Left colon (tissue), 2 donors: Measurements from ENCODE around the gene ESR2. TPM values are rescaled to one million over a fixed set of nuclear protein-coding genes. Genes with fewer than 3 reads are reported as not detected.
"Not testable (repeated sequence)": the region's sequence is repeated elsewhere in the genome, so short reads cannot be mapped to it uniquely, and the experiment has no call there.

ENCODE experiments used
- ATAC-seq: fragments of 200-7000 bp; cut with Tn5 transposase; one replicate; pipeline ENCODE4 v1.9.1; 2020; ENCODE audit warnings: mild to moderate bottlenecking, moderate library complexity
- DNase-seq, 2 donors: peaks; one replicate each; pipeline ENCODE4 v3.0.0-alpha.2; 2020
- intact Hi-C, 2 donors: fragments of 100-400 bp; cut with DNase I in 1 of 2; cut with micrococcal nuclease in 1 of 2; formaldehyde crosslinking; loops; one replicate each; pipeline versions ENCODE4 v1.11.2 to v1.14.0; 2022; cut with DNase I, micrococcal nuclease
- total RNA-seq, 2 donors: library from RNA; stranded (reverse); fragmentation: NEBNext Ultra II Directional; extraction: Animal tissue kit (Norgen Biotek cat#: 25700); gene quantifications; one replicate each; pipeline ENCODE4 v1.2.1, GENCODE V29; 2021
- donor health status: DM: no; HTN: no; CAD: no.
- donor health status: DM: yes; HTN: yes; CAD: no.

The ESR2 gene
- total RNA-seq, 2 donors from 2014 or later = 0.40 to 0.70 TPM

DNA sequence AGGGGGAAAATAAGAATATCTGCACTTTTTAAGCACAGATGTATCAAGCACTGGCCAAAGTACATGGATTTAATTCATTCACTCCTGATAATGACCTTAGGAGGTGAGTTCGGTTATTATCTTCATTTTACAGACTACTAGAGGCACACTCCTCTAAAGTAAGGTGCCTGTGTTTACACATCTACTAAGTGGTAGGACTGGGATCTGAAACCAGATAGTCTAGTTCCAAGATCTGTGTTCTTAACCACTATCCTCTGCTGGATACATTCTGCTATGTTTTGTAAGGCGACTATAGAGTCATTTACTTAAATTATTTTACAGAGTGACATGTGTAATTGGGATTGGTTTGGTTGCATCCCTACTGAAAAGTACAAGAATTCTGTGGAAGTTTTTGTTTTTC is 175.3 kb downstream of the ESR2 start:
- ATAC-seq (peak; percentile 28), DNase-seq (no peak)
- intact Hi-C loops = no loop called here

DNA sequence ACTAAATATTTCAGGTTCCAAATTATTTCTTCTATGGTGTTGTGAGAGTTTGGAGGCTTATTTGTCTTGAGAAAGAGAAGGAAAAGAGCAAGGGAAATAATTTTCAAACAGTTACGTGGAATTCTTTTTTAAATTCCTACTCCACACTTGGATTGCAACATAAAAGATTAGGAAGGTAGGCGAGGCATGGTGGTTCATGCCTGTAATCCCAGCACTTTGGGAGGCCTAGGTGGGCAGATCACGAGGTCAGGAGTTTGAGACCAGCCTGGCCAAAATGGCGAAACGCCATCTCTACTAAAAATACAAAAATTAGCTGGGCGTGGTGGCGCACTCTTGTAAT is 175.8 kb downstream of the ESR2 start:
- ATAC-seq, DNase-seq, intact Hi-C loops: not testable (repeated sequence)

DNA sequence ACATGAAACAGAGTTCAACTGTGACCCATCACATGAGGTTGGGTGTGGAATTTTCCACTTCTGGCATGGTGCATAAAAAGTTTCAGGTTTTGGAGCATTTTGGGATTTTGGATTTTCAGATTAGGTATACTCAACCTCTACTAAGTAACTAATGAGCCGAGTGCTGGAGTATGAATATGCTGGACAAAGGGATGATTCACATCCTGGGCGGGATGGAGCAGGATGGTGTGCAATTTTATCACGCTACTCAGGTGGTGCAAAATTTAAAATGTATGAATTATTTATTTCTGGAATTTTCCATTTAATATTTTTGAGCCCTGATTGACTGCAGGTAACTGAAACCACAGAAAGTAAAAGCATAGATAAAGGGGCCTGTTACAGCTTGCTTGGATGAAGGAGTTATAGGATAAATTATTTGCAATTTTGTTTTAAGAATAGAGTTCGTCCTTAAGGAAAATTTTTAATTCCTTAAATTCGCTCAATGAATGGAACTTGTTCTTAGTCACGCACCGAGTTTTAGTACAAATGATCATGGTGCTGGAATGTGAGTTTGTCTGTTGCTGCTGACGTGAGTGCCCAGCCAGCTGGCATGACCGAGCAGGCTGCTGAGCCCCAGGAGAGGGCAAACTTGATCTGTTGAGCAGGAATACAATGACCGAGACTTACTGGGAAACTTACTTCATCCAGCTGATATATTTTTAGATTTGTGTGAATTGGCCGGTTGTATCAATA is 176.3 kb downstream of the ESR2 start:
- no peak for ATAC-seq
- no peak for DNase-seq
- intact Hi-C loops = no loop called here

GRCh38 chr14:64115401-64115800 is 178.8 kb downstream of the ESR2 start:
- DNase-seq = no peak
- ATAC-seq = no peak
- intact Hi-C loops = no loop called here

DNA sequence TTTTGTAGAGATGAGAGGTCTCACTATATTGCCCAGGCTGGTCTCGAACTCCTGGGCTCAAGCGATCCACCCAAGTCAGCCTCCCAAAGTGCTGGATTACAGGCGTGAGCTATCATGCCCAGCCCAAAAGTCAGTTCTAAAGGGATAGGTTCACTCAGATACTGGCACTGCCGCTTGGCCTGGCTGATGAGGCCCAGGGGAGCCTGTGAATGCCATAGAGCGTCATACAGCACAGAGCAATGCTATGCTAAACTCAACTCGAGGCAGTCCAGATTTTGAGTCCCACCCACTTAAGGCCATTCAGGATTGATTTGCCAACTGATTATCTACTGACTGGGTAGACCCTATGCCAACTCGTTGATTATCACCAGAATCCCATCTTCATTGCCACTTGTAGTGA is 179.4 kb downstream of the ESR2 start:
- intact Hi-C loops = no loop called here
- DNase-seq = no peak
- ATAC-seq = no peak

GRCh38 chr14:64114166-64114565 is 180.0 kb downstream of the ESR2 start:
- intact Hi-C loops = no loop called here
- DNase-seq = peak in 1 of 2 donors; percentile 23
- ATAC-seq = peak; percentile 38

DNA sequence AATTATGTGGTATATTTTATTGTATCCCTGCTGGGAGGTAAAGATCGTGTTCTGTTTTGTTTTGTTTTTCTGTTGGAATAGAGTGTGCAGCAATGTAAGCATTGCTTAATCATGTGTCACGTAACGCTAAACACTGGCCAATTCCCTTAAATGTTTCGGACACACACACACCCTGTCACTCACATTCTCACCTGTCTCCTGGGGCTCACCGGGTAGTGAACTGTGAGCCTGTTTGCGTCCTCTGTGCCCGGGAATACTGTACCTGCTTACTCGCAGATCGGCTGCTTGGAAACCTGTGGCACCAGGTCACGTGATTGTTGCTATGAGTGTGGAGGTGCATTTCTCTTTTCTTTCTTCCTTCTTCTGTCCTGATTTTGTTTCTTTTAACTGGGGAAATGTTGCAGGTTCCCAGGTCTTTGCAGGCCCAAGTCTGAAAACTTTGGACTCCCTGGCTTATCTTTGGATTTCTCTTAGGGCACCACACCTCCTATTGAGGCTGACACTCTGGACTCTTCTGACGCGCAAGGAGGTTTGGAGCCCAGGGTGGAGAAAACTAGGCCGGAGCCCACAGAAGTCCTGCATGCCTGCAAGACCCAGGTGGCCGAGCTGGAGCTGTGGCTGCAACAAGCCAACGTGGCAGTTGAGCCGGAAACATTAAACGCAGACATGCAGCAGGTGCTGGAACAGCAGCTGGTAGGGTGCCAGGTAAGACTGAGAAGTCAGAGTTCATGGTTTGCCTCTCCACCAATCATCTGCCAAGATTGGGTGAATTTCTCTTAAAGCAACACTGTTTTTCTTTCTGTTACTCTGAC is 181.1 kb downstream of the ESR2 start:
- ATAC-seq = peak; percentile 82
- intact Hi-C loops = no loop called here
- DNase-seq = peak; percentile 77 to 86

GRCh38 chr14:64110802-64111201 is 183.4 kb downstream of the ESR2 start:
- intact Hi-C loops = no loop called here
- no peak for DNase-seq
- no peak for ATAC-seq

DNA sequence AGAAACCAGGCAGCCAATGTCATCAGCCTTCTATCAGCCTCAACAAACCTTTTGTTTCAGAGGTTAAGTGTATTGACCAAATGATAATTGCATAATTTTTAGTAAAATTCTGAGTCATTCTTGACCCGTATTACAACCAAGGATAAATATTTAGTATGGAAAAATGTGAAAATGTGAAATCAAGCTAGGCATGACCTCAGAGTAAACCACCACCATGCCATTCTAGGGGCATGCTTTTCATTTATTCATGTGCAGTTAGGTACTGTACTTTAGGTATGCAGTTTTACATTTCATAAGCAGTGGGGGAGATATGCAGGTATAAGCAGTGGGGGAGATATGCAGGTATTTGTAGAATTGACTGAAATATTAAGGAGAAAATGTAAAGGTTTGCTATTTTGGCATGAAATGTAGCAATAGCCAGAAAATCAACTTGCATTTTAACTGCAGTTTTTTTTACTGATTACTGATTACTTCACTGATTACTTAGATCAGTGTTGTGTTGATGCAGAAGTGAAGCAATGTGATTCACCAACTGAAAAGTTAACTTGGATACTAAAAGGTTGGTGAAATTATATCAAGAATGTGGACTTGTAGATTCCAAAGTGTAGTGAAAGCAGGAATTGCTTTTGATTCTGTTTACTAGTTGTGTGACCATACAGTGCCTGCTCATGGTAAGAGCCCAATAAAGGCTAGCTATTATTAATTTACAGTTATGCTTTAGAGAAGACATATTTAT is 184.2 kb downstream of the ESR2 start:
- DNase-seq = no peak
- intact Hi-C loops = no loop called here
- ATAC-seq = no peak

DNA sequence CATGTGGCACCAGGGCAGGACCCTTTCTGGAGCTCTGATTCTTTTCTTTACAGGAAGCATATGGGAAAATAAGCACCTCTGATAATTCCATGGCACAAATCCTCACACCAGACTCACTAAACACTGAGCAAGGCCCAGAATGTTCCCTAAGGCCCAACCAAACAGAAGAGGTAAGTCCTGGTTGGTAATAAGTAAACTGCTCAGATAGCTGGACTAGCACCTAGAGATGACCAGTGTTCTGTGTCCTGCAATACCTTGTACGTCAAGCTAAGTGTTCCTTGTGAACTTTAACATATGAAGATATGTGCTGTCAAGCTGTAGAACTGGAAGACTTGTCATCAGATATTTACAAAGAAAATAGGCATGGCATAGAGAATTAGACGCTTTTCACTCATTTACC is 186.7 kb downstream of the ESR2 start:
- ATAC-seq = no peak
- intact Hi-C loops = no loop called here

GRCh38 chr14:64098120-64098519 is 196.1 kb downstream of the ESR2 start:
- intact Hi-C loops = no loop called here
- DNase-seq (peak in 1 of 2 donors; percentile 21), ATAC-seq (peak; percentile 92)

More for the DNA sequence above, 186.7 kb downstream of the ESR2 start:
- no peak for DNase-seq

DNA sequence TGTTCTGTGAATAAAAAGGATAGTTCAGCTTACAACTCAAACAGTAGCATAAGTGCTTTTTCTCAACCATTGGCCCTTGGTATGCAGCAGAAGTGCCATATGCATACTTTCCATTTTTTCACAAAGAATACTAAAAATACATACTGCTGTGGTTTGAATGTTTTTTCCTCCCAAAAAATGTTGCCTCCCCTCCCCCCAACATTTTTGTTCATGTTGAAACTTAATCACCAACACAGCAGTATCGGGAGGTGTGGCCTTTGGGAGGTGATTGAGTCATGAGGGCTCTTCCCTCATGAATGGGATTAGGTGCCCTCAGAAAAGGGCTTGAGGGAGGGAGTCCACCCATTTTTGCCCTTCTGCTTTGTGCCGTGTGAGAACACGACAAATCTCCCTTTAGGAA is 198.6 kb downstream of the ESR2 start:
- intact Hi-C loops = no loop called here
- DNase-seq = no peak
- ATAC-seq = no peak

DNA sequence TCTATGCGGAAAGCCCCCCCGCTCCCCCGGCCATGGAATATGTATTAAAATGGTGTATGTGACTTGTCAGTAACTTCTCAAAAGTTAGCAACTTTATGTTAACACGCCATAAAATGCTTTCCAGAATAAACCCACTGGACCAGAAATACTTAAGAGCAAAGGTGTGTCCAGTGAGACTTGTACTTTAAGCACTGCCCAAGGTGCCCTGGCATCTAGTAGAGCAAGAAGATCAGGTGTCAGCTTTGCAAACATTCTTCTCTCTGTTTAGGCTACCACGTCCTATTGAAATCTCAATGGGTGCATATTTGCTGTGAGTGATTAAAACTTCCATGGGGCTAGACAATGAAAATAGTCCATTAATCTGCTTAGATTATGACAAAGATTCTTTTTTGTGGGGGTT is 201.2 kb downstream of the ESR2 start:
- ATAC-seq (peak; percentile 74), DNase-seq (peak in 1 of 2 donors; percentile 15)
- intact Hi-C loops = no loop called here

DNA sequence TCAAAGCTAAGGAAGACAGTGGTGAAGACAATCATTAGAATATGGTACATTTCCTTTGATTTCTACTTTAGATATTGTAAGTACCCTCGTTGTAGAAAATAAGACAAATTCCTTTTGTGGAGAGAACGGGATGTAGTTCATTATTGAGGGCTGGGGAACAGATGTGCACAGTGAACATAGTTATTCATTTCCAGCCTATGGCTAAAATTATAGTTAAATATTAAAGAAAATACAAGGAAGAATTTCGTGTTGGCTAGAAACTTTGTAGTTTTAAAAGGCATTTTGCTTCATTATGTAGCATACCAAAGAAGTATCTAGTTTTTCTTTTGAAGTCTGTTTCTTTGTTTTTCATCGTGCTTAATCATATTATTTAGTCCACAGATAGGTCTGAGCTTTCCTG is 201.8 kb downstream of the ESR2 start:
- no peak for DNase-seq
- intact Hi-C loops = no loop called here
- ATAC-seq = peak; percentile 67

DNA sequence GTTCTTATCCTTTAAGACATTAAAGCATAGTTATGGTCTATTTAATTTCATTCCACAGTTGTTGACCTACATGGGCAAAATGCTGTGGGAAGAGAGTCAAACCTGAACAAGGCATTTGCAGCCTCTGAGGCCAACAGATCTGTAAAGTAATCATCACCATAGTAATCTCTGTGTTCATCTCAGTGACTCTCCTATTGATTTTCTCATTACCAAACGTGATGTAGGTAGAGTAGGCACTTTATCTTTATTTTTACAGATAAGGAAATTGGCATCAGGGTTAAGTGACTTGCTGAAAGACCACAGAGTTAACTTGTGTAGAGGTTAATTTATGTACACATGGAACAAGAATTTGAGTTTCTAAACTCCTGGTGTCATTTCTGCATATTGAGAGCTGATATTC is 203.0 kb downstream of the ESR2 start:
- ATAC-seq (peak; percentile 34), DNase-seq (no peak)
- intact Hi-C loops = no loop called here

DNA sequence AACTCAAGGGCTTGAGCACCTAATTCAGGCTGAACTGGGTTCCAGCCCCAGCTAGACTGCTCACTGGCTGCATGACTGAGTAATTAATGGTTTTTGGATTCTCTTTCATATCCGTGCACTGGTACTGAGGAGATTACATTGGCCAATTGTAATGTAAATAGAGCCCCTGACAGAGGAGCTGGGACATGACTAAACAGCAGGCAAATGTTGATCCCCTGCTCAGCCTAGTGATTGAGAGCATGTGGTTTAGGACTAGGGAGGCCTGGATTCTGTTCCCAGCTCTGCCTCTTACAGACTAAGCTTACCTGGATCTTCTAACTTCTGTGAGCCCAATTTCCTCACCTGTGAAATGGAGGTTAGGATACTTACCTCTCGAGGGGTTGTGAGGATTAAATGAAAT is 204.3 kb downstream of the ESR2 start:
- intact Hi-C loops = no loop called here
- ATAC-seq (no peak), DNase-seq (no peak)

DNA sequence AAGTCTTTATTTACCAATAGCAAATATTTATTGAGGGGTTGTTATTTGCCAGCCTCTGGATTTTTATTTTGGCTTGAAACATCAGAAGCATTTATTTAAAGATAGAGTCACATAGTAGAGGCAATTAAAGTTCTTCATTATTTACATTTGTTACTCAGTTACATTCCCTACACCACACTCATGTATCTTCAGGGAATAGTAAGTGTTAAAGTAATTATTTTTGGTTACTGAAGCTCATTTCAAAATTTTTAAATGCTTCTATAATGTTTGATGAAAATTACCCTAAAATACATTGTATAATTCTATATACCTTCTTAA is 205.6 kb downstream of the ESR2 start:
- ATAC-seq (no peak), DNase-seq (no peak)
- intact Hi-C loops = no loop called here

DNA sequence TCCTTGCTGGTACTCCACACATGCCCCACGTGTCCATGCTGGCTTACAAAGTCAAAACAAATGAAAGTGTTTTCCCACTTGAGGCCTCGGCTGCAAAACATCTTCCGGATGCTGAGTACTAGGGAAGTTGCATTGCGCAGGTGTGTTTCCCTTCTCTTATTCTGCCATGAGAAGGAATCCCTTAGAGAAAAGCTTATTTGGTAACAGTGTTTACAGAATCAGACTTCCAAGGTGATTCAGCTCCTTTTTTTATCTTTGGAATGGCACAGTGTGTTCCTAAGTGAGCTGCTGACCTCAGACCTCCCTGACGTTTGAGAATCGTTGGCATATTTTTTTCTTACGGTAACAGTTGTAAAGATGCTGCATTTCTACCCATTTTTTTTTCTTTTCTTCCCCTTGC is 211.3 kb downstream of the ESR2 start:
- ATAC-seq (no peak), DNase-seq (no peak)
- intact Hi-C loops = no loop called here

- intact Hi-C loops = no loop called here
- peak; percentile 25 for ATAC-seq
Measured at GRCh38 chr14:64081174-64081746, 212.9 kb downstream of the ESR2 start.

GRCh38 chr14:64080452-64080851 is 213.7 kb downstream of the ESR2 start:
- DNase-seq (no peak), ATAC-seq (no peak)
- intact Hi-C loops = no loop called here

More at GRCh38 chr14:64081174-64081746, 212.9 kb downstream of the ESR2 start:
- no peak for DNase-seq
